Fibroblast of peridontal ligament (primary cell): ENCODE data around the gene ADGRL3.
"Not testable (repeated sequence)": the region's sequence is repeated elsewhere in the genome, so short reads cannot be mapped to it uniquely, and the experiment has no call there.

ENCODE experiments used
- DNase-seq: peaks from one replicate; pipeline ENCODE4 v3.0.0-alpha.2; 2010; ENCODE audit errors: extremely low read depth

The ADGRL3 gene

DNA sequence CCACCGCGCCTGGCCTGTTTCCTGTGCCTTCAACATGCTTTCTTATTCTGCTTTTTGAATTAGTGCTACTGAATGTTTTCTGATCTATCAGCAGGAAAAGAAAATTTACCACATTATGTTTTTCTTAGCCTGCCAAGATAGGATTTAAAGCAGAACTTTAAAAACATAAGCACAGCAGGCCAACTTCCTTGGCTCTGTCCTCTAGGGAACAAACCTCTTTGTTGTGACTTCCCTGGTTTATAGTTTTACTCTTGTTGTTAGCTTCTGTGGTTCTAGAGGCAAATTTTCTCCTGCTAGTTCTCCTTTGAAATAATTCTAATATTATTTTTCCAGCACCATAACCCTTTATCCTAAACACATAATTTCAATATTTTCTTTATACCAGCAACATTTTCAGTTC lies 605.1 kb downstream of the ADGRL3 start:
- DNase-seq = no peak

- DNase-seq = no peak
These were observed 605.9 kb downstream of the ADGRL3 start for GRCh38 chr4:61805979-61806378.

- DNase-seq = no peak
These were observed 612.0 kb downstream of the ADGRL3 start for GRCh38 chr4:61812171-61812570.

- DNase-seq = no peak
These were observed 616.9 kb downstream of the ADGRL3 start for GRCh38 chr4:61817071-61817470.

DNA sequence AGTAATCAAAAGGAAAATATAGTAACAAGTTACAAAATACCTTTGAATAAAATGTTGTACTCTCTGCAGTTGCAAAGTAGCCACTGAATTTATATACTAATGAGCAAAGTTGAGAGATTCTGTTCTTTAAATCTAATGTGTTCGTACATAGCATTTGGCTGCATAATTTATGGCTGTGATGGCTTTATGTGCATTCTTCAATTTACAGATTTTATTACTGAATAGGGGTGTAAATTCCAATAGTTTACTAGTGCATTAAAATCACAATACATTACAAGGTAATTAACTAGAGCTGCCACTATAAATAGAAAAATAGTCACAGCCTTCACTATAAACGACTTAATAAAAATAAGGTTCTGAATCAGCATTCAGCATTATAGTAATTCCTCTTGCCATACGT lies 620.0 kb downstream of the ADGRL3 start:
- DNase-seq = no peak

GRCh38 chr4:61824454-61824853 lies 624.3 kb downstream of the ADGRL3 start:
- no peak for DNase-seq

DNA sequence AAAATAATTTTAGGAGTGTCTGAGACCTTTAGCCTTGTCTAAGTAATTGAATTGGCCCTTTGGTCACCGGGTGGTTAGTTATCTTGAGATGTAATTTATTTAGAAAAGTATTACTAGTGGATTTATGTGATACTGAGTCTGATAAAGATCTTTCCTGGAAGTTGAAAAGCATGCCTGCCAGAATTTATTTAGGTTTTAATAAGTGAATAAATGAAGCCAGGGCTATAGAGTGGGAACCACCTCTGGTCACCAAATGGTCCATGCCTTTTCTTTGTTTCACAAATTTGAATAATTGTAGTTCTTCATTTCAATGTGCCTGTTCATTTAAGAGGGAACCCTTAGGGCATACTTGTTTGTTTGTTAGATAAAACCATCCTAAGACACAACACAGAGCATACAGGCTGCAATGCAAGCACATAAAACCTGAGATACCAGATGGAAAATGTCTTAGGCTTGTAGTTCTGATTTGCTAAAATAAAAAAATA lies 627.8 kb downstream of the ADGRL3 start:
- no peak for DNase-seq

DNA sequence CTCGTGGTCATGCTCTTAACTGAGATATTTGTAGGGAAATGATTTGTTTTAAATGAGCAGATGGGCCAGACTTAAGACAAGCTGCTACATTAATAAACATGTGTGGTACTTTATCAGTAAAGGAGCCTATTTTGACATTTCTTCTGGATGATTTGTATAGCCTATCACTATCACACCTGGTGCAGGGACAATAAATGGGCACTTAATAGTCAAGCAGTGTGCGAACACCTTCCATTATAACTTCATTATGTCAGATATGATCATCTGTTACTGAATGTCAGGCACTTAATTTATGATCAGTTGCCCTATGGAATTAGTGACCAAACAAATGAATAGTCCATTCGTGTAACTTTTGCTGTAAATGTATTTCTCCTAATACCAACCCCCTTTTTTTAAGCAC lies 628.8 kb downstream of the ADGRL3 start:
- DNase-seq = no peak

DNA sequence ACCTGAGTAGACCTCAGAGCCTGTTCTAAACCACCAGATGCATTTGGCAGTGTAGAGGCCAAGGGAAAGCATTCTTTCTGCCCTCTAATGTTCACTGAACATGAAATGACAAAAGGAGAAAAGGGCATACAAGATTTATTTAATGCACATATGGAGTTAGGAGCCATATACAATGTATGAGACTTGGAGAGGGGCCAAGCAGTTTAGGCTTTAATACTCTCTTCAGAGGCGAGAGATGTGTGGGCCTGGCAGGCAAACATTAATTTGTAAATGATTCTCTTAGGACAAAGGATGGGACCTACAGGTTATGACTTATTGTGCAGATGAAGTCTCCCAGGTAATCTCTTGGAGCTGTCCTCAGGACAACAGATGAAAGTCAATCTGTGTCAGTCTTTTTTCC lies 631.9 kb downstream of the ADGRL3 start:
- no peak for DNase-seq

GRCh38 chr4:61837395-61837794 lies 637.3 kb downstream of the ADGRL3 start:
- no peak for DNase-seq

GRCh38 chr4:61838072-61838471 lies 637.9 kb downstream of the ADGRL3 start:
- no peak for DNase-seq

- DNase-seq = no peak
These were observed 641.6 kb downstream of the ADGRL3 start for GRCh38 chr4:61841714-61842113.

DNA sequence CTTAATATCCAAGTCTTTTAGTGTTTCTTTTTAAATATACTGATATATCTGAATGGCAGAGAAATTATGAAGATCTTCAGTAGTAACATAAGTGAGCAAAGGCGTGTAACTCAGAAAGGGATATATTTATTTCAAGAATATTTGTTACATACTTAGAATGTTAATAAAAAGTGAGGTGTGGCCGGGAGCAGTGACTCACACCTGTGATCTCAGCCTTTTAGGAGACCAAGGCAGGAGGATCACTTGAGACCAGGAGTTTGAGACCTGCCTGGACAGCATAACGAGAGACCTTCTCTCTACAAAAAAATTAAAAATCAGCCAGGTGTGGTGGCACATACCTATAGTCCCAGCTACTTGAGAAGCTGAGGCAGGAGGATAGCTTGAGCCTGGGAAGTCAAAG lies 651.0 kb downstream of the ADGRL3 start:
- no peak for DNase-seq

DNA sequence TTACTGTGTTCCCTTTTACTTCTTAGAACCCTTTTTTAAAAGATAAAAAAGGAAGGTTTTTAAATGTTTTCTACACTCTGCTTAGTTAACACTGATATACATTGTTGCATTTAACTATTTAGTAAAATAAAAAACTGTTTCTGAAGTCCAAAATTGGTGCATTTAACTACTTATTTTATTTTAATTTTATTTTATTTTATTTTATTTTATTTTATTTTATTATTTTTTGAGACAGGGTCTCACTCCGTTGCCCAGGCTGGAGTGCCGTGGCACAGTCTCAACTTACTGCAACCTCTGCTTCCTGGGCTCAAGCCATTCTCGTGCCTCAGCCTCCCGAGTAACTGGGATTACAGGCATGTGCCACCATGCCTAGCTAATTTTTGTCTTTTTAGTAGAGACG lies 652.0 kb downstream of the ADGRL3 start:
- not testable (repeated sequence) for DNase-seq

DNA sequence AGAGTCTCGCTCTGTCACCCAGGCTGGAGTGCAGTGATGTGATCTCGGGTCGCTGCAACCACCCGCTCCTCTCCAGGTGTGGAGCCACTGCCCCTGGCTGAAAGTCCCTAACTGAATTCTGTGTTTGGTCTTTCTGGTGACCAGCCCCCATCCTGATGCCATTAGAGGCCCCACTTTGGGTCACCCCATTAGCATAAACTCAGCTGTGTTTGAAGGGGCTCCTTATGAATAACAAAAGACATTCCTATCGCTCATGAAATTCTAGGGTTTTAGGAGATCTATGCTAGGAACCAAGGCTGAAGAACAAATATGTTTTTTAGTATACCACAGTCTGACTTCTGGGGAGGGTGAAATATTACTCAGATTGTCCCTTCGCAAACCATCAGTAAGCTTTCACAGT lies 652.9 kb downstream of the ADGRL3 start:
- DNase-seq = no peak

DNA sequence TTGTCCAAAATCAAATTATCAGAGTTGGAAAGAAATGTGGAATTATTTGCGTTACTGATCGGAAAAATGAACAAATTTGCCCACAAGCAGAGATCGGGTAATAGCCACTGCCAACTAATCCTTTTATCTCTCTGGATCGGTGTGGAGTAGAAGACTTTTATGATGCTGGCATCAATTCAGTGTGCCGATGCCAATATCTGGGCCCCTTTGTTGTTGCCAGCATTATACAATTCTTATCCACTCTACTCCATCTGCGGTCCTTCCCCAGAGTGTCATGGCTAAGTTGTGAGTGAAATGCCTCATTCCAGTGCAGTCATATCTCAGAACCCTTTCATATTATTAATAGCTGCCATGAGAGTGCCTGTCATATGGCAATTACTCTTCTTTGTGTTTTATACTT lies 660.2 kb downstream of the ADGRL3 start:
- no peak for DNase-seq

DNA sequence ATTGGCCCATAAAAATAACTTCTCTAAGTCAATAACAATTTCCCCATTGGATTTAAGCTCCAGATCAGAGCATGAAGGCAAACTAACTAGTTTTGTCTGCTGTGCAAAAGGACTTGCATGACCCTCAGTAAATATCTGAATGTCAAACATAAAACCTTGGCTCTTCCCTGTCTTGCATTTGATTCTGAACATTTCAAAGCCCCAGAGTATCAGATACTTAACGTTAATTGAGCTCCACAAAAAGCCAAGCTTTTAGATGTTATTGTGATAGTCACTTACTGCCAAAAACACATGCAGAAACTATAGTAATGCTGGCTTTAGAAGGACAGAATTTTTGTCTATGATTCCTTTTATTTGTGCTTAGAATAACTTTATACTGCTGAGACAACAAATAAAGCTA lies 664.2 kb downstream of the ADGRL3 start:
- DNase-seq = no peak

DNA sequence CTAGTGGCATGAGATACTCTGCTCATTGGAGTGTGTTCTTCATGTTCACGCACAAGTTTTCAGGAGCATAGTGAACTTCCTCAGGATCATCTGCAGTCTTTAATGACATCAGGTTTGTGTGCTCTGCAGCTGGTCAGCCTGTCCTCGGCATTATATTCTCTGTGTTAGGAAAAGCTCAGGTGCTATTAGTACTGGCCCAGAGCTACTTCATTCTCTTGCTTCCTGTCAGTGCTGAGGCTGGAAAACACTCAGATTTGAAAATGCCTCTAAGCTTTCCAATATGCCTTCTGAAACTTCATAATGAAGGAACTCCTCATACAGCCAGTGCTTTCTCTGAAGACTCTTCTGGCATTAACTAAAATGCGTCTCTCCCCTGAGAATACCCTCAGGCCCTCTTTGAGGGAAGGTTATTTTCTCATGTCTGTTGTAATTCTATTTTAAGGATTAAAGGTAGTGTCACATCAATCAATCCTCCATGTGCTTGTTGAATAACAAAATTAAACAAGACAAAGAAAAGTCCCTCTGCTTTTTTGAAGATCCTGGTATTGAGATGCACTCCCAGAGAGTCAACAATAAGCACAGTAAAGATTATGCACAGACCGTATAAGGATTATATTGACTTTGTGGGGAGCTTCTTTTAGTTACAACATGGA lies 666.4 kb downstream of the ADGRL3 start:
- no peak for DNase-seq

- no peak for DNase-seq
These were observed 672.9 kb downstream of the ADGRL3 start for GRCh38 chr4:61872983-61873382.

- DNase-seq = no peak
These were observed 677.1 kb downstream of the ADGRL3 start for GRCh38 chr4:61877266-61877665.

GRCh38 chr4:61877893-61878292 lies 677.8 kb downstream of the ADGRL3 start:
- no peak for DNase-seq

DNA sequence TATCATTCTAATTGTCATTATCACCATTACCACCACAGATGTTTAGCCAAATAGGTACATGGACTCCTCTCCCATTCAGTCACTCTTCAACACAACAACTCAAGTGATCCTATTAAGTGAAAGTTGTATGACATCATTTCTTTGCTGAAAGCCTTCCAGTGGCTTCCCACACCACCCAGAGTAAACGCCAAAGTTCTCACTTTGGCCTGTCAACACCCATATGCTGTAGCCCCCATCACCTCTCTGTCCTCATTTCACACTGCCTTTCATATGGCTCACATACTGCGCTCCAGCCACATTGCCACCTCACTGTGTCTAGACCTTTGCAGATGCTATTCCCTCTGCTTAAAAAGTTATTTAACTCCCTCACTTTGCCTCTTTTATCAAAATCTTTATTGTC lies 682.3 kb downstream of the ADGRL3 start:
- no peak for DNase-seq

- DNase-seq = no peak
These were observed 686.0 kb downstream of the ADGRL3 start for GRCh38 chr4:61886131-61886530.

GRCh38 chr4:61889117-61889516 lies 689.0 kb downstream of the ADGRL3 start:
- DNase-seq = no peak
